Measurements from ENCODE around the gene EFCAB11.

Gene EFCAB11

DNA sequence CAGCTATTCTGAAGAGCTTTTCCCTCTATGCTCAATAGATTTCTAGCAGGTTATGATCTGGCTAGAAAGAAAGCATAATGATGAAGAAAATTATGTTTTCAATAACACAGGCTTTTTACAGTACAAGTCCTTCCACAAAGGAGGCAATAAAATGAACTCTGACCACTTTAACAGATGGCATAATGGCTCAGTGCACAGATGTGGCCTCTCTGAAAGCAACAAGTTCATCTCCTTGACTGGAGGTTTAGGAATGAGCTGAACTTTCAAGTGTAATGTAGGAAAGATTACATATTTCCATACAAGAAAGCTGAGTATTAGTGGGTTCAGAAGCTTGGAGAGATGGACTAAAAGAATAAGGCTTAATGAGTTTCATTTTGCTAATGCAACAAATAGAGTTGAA lies 147.4 kb downstream of the EFCAB11 start:
- no peak for DNase-seq

DNA sequence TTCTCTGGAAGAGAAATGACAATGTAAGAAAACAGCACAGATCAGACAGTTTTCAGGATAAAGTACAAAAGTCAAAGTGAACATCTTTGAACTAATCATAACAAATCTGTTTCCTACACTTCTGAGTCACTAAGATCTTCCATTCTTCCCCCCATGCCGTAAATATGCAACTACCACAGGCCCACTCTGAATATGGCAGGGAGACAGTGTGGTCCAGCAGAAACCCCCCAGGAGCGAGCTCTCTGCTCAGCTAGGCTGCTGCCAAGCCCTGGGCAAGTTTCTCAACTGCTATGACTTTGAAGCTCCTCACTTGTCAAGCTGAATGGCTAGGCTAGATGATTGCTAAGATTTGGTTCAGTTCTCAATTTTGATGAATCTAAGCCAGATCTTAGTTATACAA lies 148.1 kb downstream of the EFCAB11 start:
- no peak for DNase-seq

DNA sequence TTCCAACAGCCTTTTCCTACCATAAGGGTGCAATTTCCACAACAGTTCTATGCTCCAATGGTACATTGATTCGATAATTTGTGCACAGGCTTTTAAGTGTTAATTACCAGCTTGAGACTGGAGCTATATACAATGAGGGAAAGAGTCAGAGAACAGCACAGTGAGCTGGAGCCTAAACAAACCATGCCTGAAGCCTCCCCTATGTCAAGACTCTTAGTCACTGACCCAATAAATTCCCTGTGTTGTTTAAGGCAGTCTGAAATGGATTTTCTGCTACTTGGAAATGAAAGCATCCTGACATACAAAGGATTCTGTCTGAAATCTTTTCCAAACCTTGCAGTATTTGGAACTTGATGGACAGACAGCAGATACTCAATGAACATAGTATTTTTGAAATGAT lies 149.0 kb downstream of the EFCAB11 start:
- no peak for DNase-seq

DNA sequence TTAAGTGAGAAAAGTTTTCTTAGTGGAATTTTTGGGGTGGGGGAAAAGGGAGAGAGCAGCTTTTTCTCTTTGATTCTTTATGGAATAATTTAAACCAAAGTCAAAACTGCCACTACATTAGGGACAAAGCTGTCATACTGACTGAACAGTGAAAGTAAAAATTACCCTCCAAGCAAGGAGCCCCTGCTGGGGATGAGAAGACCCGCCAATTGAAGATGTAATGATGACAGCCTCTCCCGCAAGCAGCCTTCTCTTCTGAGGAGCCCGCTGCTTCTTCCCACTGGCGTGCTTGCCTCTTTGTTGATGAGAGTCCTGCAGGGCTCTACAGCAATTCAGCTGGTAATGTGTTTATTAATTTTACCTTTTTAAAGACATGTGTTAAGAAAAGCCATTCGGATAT lies 151.0 kb downstream of the EFCAB11 start:
- DNase-seq: no peak

DNA sequence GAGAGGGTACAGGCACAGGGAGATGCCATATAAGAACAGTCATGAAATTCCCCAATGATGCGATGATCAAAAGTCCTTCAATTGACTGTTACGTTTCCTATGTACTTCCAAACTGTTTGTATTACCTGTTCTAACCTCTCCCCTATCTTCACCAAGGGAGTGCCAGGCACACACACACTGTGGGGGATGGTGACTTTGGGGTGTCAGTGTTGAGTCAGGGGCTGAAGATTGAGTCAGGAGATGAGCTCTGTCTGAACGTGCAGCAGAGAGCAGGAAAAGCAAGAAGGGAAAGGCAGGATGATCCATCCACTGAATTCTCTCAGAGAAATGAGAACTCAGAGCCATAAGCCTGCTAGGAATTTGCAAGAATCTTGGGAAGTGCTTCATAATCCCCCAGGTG lies 153.4 kb downstream of the EFCAB11 start:
- DNase-seq: no peak

DNA sequence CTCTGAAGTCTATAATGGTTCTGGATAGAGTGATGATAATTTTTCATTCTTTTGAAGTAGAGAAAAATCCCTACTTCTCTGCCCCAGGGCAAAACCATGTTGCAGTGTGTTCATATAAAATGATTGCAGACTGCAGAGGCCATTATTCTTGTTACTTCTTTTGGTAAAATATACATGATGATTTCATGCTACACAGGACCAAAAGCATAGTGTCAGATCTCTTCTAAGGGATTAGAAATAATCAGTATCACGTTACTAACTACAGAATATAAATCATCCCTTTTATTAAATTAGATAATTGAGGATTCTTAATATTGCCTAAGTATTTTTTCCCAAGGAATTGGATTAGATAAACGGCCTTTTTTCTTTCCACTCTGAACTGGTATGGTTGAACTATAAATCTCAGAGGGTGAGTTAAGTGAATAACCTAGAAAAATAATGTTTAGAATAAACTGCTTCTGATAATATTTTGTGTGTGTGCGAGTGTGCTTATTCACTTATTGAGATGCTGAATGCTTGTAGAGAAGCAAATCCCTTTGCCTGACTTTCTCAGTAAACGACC lies 156.2 kb downstream of the EFCAB11 start:
- no peak for DNase-seq

DNA sequence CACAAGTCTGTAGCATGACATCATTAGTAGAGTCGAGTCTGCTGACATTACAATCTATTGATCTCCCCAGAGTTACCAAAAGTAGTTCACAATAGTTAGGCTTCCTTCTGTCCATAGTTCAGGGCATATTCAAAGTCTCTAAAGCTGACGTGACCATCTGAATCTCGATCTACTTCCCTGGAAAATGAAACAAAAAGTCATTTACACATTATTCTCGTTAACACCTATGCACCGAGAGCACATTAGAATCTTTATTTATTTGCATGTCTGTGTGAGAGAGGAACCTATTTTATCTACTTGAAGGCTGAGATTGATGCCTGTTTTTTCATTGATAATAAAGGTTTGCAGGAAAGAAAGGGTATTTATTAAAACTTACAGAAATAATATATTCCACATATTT lies 157.4 kb downstream of the EFCAB11 start:
- DNase-seq: no peak

DNA sequence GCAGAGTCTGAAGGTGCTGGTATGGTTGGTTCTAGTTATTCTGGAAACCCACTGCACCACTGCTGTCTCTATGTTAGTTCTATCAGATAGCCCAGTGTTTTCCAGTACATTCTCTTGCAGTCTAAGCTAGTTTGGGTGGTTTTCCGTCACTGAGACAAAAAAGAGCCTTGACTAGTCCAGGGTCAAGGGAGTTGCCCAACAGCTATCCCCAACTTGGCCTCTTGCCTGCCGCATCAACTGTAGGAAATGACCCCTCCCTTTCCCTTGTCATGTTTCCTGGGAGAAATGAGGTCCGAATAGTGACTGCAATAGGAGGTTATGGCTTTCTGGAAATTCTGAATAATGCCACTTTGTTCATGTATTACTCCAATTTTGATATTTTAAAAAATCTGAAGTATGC lies 160.4 kb downstream of the EFCAB11 start:
- no peak for DNase-seq

DNA sequence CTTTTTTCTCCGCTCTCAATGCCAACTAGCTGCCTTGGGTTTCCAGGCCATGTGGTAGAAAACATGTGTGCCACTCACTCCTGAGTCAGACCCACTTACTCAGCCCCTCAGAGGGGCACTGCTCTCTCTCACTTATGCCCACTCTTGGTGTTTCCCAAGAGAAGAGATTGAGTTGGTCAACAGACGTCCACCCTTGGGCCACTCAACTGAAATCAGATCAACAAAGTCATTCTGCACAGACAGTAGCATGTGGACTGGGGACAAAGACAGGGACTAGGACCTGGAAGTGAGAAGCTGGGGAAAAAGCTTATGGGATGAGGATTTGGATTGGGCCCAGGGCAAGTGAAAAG lies 161.2 kb downstream of the EFCAB11 start:
- no peak for DNase-seq

DNA sequence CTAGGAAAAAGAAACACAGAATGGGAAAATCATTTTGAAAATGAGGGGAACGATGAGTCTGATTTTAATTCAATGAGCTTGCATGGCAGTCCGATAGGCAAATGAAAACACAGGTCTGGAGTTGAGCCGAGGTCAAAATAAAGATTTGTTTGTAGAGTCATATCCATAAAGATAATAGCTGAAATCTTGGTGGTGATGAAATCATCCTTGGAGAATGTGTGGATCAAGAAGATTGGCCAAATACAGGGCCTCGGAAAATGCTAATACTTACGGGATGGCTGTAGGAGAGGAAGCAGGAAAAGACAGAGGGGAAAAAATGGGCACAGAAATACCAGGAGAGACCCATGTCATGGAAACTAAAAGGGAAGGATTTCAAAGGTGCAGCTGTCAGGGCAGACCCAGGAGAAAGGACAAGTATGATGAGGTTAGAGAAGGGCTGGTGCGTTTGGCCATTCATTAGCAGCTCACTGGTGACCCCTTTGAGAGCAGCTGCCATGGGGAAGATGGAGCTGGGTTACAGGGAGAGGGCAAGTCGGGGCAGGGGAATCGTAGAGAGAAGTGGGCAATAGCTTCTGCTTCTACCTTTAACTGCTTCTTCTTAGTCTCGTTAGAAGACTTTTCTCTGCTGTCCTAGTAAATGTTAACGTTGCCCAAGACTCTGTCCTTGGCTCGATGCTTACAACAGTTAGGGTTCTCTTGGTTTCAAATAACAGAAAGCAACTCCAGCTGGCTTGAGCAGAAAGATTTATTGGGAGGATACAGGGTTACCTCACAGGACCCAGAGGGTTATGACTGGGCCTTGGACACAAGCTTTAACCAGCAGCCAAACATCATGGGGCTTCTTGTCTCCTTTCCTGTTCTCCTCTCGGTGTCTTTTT lies 161.8 kb downstream of the EFCAB11 start:
- no peak for DNase-seq

DNA sequence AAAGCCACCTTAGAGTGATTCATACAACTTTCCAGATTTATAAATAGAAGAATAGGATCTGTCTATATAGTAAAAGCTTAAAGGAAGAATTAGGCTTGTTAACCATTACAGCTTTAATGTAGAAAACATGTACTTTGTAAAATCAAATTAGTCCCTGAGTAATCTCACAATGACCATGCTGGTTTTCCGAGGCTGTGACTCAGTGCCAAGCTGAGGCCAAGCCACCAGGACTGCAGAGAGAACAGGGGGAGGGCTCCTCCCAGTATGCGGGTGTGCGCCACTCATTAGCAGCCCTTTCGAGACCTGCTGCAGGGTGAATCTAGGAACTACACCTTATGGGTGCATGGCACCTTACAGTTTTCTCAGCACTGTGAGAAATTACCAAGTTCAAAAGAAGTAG lies 167.0 kb downstream of the EFCAB11 start:
- no peak for DNase-seq

DNA sequence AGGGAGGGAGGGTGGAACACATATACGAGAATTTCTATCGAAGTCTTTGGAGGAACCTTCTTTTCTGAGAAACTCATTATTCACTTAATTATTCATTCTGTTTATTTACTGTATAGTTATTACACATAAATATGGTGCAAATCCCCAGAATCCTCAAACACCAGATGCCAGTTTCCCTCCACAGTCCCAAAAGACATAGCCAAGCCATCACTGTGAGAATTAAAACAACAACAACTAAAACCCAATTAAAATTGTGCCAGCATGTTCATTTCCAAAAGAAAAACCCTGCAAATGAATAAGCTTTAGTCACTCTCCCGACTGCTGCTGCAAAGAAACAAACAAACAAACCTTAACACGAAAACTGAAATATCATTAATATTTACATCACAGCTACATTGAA lies 173.5 kb downstream of the EFCAB11 start:
- no peak for DNase-seq

DNA sequence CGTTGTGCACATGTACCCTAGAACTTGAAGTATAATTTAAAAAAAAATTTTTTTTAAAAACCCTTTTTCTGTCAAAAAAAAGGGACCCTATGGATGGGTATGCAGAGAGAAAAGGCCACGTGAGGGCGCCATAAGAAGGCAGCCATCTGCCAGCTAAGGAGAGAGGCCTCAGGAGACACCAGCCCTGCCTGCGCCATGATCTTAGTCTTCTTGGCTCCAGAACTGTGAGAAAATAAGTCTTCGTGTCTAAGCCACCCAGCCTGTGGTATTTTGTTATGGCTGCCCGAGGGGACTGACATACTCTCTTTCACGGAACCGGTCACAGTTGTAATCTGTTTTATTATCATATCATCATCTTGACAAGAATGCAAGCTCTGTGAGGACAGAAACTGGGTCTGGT lies 174.8 kb downstream of the EFCAB11 start:
- no peak for DNase-seq

DNA sequence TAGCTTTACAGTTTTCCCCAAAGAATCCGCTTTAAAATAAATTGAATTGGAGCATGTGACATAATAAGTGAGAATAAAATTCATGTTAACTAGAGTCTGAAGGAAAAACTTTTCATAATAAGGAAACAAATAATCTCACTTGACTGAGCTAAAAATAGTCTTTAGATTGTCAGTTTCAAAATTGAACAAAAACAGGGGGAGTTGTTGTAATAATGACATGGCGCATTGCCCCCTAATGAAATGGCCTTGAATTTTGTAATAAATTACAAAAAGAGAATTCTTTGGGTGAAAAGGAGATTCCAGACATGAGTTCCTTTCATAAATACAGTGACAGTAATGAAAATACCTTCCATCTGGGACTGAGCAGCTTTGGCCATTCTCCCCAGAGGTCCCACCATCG lies 178.6 kb downstream of the EFCAB11 start:
- no peak for DNase-seq

DNA sequence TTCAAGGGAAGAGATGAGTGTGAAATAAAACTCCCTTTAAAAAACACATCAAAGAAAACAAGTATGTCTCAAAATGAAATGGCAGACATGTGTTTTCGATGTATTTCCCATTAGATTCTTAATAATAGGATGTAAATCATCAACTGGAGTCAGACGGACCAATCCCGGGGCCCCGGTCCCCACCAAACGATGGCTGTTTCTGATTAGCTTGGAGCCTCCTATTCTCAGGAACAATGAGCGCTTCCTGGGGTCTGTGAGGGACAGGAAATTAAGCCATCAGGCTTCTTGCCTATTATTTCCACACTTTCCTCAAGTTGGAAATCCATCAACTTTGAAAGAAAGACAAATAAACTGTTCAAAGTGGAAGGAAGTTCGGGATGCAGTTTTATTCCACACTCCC lies 179.4 kb downstream of the EFCAB11 start:
- no peak for DNase-seq

DNA sequence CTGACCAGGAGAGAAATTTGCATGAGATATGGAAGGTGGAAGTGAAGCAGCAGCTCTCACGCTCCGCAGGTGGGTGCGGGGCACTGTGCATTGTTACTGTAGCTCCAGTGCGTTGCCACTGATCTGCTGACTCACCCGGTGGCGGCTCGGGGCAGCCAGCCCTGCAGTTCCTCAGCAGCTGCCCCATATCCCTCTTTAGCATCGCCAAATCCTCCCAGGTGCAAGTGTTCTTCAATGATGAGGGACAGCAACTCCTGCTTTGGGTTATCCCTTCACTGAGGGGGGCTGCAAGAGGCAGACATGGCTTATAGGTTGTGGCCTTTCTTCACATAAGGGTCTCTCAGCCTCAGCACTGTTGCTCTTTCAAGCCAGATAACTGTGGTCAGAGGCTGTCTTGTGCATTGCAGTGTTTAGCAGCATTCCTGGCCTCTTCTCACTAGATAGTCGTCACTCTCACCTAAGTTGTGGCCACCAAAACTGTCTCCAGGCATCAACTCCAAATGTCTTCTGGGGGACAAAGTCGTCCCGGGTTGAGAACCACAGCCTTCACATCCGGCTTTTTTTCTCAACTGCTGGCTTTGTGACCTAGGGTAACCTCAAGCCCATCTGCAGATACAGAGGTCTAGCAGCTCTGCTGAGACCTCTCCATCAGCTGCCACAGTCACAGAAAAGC lies 180.8 kb downstream of the EFCAB11 start:
- DNase-seq: peak; percentile 8 to 46 (median 20)

DNA sequence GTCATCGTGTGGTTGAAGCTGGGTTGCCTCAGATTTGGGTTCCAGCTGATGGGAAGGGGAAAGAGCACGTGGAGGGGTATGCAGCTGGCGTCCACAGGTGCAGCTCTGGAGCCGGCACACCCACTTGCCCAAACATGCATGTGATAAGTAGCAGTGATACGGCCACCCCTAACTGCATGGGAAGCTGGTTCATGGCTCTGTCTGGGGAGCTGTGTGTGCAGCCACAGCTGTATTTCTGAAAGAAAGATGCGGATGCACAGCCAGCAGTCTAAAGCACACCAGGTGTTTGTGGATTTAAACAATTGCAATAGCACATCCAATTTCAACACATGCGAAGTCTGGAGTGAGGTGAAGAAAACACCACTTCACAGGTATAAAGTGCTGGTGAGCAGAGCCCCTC lies 181.4 kb downstream of the EFCAB11 start:
- DNase-seq: no peak

DNA sequence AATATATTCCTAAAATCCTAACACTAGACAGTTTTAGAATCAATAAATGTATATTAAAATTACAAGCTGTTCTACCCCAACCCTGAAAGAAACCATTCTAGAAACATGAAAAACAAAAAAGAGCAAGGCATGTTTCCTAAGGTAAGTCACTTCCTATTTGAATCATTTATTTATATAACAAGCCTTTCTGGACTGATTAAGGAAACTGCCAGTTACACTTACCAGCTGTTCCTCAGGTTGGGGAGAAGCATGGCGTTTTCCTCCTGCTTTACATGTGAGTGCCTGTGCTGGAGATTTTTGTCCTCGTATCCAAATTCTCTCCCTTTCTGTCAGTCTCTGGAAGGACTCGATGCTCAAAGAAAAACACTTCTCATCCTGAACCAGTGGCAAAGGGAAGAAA lies 183.3 kb downstream of the EFCAB11 start:
- DNase-seq: no peak

DNA sequence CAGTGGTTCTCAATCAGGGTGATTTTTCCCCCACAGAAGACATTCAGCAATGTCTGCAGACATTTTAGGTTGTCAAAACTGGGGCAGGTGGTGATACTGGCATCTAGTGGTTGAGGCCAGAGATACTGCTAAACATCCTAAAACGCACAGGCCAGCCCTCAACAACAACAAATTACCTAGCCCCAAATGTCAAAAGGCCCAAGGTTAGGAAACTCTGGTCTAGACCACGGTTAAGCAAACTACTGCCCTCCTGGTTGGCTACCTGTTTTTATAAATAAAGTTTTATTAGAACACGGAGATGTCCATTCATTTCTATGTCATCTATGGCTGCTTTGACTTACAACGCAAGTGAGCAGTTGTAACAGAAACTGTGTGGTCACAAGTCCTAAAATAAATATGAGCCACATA lies 186.7 kb downstream of the EFCAB11 start:
- peak in 2 of 4 experiments; percentile 18 to 46 for DNase-seq

DNA sequence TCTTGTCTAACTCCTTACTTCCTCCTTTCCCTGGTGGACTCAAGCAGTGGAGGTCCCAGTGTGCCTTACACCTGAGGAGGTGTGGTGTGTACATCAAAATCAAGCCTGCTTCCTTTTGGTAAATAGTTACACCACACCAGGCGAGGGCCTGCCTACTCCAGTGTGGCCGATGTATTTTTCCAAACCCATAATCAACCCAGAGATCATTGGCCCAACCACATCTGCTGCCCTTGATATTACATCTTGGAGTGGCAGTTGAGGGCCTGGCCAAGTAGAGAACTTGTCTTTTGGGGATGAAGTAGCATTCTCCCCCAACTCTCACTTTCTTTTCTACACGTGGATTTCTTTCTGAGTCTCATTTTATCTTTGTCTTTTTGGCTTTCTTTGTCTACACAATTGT lies 187.4 kb downstream of the EFCAB11 start:
- DNase-seq: no peak

DNA sequence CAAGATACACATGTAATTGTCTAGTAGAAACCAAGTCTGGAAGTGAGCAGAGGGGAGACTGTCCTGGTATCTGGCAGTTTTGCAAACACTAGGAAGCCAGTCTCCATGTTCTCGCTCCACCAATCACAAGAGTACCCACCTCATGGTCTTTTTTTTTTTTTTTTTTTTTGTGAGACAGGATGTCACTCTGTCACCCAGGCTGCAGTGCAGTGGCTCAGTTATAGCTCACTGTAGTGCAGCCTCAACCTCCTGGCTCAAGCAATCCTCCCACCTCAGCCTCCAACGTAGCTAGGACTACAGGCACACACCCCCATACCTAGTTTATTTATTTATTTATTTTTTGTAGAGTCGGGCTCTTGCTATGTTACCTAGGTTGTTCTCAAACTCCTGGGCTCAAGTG lies 189.2 kb downstream of the EFCAB11 start:
- no peak for DNase-seq

DNA sequence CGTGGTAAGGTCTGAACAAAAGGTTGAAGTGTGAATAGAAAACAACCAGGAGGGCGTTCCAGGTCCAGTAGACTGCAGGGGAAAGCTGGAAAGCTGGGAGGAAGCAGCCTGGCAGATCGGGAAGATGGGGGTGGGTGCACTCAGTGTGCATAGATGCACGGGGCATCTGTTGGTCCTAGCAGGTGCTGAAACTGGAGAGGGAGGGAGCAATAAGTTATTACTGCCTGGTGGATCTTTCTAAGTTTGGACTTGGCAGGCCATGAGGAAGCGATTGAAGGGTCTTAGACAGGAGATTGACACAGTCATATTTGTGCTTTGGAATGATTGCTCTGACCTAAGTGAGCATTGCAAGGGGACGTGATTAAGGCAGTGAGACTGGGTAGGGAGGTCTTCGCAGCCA lies 194.4 kb downstream of the EFCAB11 start:
- no peak for DNase-seq

DNA sequence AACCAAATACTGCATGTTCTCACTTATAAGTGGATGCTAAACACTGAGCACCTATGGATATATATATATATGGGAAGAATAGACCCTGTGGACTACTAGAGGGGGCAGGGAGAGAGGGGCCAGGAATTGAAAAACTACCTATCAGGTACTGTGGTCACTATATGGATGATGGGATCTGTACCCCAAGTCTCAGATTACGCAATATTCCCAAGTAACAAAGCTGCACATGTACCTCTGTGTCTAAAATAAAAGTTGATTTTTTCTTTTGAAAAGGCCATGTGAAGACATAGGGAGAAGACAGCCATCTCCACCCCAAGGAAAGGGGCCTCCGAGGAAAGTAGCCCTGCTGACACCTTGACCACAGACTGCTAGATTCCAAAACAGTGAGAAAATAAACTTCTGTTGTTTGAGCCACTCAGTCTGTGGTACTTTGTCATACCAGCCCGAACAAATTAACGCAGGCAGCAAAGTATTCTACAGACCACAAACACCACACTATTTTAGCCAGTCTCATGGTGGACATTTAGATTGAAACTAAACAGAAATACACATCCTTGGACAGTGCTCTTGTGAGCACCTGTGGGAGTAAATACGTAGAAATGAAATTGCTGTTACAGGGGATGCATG lies 197.1 kb downstream of the EFCAB11 start:
- DNase-seq: no peak

DNA sequence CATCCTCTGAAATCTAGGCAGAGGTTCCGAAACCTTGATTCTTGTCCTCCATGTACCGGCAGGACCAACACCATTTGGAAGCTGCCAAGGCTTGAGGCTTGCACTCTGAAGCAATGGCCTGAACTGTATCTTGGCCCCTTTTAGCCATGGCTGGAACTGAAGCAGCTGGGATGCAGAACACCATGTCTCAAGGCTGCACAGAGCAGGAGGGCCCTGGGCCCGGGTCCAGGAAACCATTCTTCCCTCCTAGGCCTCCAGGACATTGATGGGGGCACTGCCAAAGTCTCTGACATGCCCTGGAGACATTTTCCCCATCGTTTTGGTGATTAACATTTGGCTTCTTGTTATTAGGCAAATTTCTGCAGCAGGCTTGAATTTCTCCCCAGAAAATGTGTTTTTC lies 198.7 kb downstream of the EFCAB11 start:
- no peak for DNase-seq

Measured in activated naive CD4-positive, alpha-beta T cell (primary cell).